Activated B cell treated with CpG ODN at 0.5 μM for 24 hours (primary cell): ENCODE data around the gene GSTM4. TPM values are rescaled to one million over a fixed set of nuclear protein-coding genes. Genes with fewer than 3 reads are reported as not detected.
A peak's percentile ranks its signal among the peaks of the same experiment; 100 is the strongest.

Source experiments
- ATAC-seq: fragments of 200-7000 bp; cut with Tn5 transposase; one replicate; pipeline ENCODE4 v1.10.0; 2021; ENCODE audit warnings: low read depth, mild to moderate bottlenecking, moderate library complexity
- CTCF ChIA-PET: fragments of 350-600 bp; sonication (Branson Sonifier 250); formaldehyde crosslinking; loops from one replicate; lab custom pipeline; 2021; ENCODE audit warnings: antibody characterized with exemption; lab: Charles Lee
- POLR2A ChIA-PET: fragments of 350-600 bp; sonication (Branson Sonifier 250); formaldehyde crosslinking; loops from one replicate; lab custom pipeline; 2021; ENCODE audit warnings: antibody characterized with exemption; lab: Charles Lee
- DNase-seq: peaks from one replicate; pipeline ENCODE4 v3.0.0; 2022
- H3K27ac Mint-ChIP-seq: one replicate; pipeline ENCODE4 v1.8.0; 2020; ENCODE audit warnings: mixed read lengths
- H3K27me3 Mint-ChIP-seq: one replicate; pipeline ENCODE4 v1.8.0; 2021; ENCODE audit warnings: mixed read lengths
- H3K36me3 Mint-ChIP-seq: one replicate; pipeline ENCODE4 v1.8.0; 2021; ENCODE audit warnings: low read depth, mixed read lengths
- H3K4me1 Mint-ChIP-seq: one replicate; pipeline ENCODE4 v1.8.0; 2021; ENCODE audit warnings: mixed read lengths
- H3K4me3 Mint-ChIP-seq: one replicate; pipeline ENCODE4 v1.8.0; 2020; ENCODE audit warnings: mild to moderate bottlenecking, mixed read lengths
- H3K9me3 Mint-ChIP-seq: one replicate; pipeline ENCODE4 v1.8.0; 2020; ENCODE audit warnings: mixed read lengths
- intact Hi-C: fragments of 100-400 bp; cut with micrococcal nuclease; formaldehyde crosslinking; loops from one replicate; pipeline ENCODE4 v1.15.1; 2024
- total RNA-seq: library from RNA; stranded (reverse); gene quantifications from 2 replicates; pipeline ENCODE4 v1.2.3, GENCODE V29; 2022
- TF ChIP-seq, protein P1 (sequence below): fragments of 200-600 bp; IDR thresholded peaks from one replicate; pipeline ENCODE4 v1.8.0; 2022; ENCODE audit warnings: antibody characterized with exemption, mild to moderate bottlenecking

Gene GSTM4
- total RNA-seq, 1 donor from 2014 or later: 13.1 TPM

DNA sequence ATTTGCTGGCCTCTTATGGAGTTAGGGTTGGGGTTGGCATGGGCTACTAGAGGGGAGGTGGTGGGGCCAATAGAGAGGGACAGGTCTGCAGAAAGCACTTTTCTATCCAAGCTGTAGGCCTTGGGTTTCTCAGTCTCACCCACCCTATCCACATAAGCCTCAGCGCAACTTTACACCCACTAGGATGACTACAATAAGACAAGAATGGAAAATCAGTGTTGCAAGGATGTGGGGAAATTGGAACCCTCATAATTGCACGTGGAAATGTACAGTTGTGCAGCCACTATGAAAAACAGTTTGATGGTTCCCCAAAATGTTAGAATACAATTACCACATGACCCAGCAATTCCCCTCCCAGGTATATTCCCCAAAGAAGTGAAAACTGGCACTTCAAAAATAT lies 14.0 kb upstream of the GSTM4 start:
- ChIA-PET POLR2A (no interaction called here), CTCF (interaction anchor here (1.0 to 6.6 kb wide), 7 partner anchors 9 to 342 kb away, joined by 3 to 103 read pairs (median 52); partner anchors contain the start of gene AHCYL1)
- Mint-ChIP-seq H3K4me1 (peaks cover 19% of the 10 kb centered on the region), H3K27me3 (no peaks in the 10 kb centered on the region), H3K27ac (no peak overlapping the region), H3K36me3 (no peaks in the 10 kb centered on the region), H3K9me3 (no peaks in the 10 kb centered on the region), H3K4me3 (no peak overlapping the region)
- intact Hi-C loops: loop anchor here (10.0 kb wide), 1 partner anchor 853 kb away; no protein-coding TSS in a partner anchor
- TF ChIP-seq, protein P1, sequence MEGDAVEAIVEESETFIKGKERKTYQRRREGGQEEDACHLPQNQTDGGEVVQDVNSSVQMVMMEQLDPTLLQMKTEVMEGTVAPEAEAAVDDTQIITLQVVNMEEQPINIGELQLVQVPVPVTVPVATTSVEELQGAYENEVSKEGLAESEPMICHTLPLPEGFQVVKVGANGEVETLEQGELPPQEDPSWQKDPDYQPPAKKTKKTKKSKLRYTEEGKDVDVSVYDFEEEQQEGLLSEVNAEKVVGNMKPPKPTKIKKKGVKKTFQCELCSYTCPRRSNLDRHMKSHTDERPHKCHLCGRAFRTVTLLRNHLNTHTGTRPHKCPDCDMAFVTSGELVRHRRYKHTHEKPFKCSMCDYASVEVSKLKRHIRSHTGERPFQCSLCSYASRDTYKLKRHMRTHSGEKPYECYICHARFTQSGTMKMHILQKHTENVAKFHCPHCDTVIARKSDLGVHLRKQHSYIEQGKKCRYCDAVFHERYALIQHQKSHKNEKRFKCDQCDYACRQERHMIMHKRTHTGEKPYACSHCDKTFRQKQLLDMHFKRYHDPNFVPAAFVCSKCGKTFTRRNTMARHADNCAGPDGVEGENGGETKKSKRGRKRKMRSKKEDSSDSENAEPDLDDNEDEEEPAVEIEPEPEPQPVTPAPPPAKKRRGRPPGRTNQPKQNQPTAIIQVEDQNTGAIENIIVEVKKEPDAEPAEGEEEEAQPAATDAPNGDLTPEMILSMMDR: no peak
- ATAC-seq (no peak), DNase-seq (no peak)

DNA sequence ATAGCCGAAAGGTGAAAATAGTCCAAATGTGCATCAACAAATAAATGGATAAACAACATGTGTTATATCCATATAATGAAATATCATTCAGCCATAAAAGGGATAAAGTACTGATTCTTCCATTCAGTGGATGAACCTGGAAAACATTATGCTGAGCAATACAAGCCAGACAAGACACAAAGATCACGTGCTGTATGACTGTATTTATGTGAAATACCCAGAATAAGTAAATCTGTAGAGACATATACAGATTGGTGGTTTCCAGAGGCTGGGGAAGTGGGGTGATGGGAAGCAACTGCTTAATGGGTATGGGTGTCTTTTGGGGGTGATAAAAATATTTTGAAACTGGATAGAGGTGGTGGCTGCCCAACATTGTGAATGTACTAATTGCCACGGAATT lies 13.3 kb upstream of the GSTM4 start:
- intact Hi-C loops: loop anchor here (1.0 to 10.0 kb wide), 6 partner anchors 9 to 852 kb away; partner anchors contain the start of genes AHCYL1 and GSTM1
- Mint-ChIP-seq H3K4me1 (peaks cover 19% of the 10 kb centered on the region), H3K36me3 (no peaks in the 10 kb centered on the region), H3K27me3 (no peaks in the 10 kb centered on the region), H3K4me3 (no peak overlapping the region), H3K27ac (no peak overlapping the region), H3K9me3 (no peaks in the 10 kb centered on the region)
- ATAC-seq (no peak), DNase-seq (no peak)
- POLR2A ChIA-PET: interaction anchor here (0.8 kb wide), 1 partner anchor 12 kb away, joined by 3 read pairs; no protein-coding TSS in a partner anchor
- CTCF ChIA-PET: interaction anchor here (0.6 to 3.6 kb wide), 10 partner anchors 10 to 342 kb away, joined by 3 to 14 read pairs (median 6); partner anchors contain the start of genes AHCYL1 and GSTM1
- TF ChIP-seq, protein P1: no peak

DNA sequence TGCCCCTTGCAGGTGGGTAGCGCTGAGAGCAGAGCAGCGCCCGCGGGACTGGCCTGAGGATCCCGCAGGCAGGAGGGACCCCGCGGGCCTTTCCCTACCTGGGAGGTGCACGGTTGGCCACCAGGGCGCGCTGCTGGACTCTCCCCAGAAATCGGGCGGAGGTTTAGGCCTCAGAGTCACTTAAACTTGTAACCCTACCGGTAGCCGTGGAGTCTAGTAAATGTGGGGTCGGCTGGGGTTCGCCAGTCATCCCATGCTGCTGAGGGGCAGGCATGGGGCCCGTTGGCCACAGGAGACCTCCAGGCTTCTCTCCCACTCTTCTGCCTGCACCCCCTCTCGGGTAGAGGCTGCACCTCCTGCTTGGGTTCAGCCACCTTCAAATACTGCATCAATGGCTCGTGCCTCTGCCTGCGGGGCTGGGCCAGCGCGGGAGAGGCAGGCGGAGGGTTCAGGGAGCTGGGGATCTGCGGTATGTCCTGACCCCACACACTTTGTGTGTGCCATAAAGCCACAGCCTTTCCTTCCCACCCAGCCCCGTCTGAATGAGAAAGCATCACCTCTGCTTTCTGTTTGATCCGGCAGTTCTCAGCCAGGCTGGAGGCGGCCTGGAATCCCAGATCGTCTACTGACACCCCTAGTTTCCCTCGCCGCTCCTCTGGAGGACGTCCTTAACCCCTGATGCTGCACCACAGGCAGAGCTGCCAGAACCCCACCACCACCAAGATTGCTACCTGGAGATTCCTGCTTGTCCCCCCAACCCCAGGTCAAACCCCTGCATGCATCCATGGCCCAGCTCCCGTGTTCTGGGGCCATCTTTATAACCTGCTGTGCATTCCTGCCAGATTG lies 12.3 kb upstream of the GSTM4 start:
- Mint-ChIP-seq H3K4me3 (peak overlapping the region; percentile 24), H3K27me3 (peaks cover 2% of the 10 kb centered on the region), H3K27ac (no peak overlapping the region), H3K4me1 (peaks cover 19% of the 10 kb centered on the region), H3K9me3 (no peaks in the 10 kb centered on the region), H3K36me3 (no peaks in the 10 kb centered on the region)
- intact Hi-C loops: loop anchor here (1.0 to 10.0 kb wide), 6 partner anchors 8 to 851 kb away; partner anchors contain the start of genes AHCYL1 and GSTM1
- ATAC-seq (peak; percentile 90), DNase-seq (peak; percentile 81)
- CTCF ChIA-PET: interaction anchor here (0.6 to 3.6 kb wide), 9 partner anchors 9 to 341 kb away, joined by 3 to 14 read pairs (median 6); partner anchors contain the start of genes AHCYL1 and GSTM1
- TF ChIP-seq, protein P1: peak; percentile 95
- POLR2A ChIA-PET: interaction anchor here (0.7 to 0.8 kb wide), 3 partner anchors 11 to 129 kb away, joined by 3 read pairs; no protein-coding TSS in a partner anchor

DNA sequence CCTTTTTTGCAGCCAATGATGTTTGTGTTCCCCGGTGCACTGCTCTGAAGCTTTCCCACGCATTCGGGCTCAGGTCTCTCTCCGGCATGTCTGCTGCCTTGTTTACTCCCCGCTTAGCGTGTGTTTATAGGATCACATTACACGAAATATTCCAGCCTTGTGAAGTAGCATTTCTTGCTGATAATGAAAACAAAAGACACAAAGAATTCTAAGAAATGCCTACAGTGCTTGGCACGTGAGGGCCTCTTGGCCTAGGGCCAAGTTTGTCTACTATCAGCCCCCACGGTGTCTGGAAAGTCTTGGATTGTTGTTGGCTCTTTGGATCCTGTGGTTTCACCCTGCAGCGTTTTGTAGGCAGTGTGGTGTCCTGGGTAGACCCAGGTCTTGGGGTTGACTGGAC lies 11.2 kb upstream of the GSTM4 start:
- no peaks in the 10 kb centered on the region for H3K36me3 Mint-ChIP-seq
- ATAC-seq (no peak), DNase-seq (no peak)
- H3K4me3 Mint-ChIP-seq: no peak overlapping the region
- intact Hi-C loops: loop anchor here (10.0 kb wide), 1 partner anchor 850 kb away; no protein-coding TSS in a partner anchor
- no peak overlapping the region for H3K27ac Mint-ChIP-seq
- POLR2A ChIA-PET: interaction anchor here (0.7 kb wide), 1 partner anchor 39 kb away, joined by 3 read pairs; no protein-coding TSS in a partner anchor
- no peaks in the 10 kb centered on the region for H3K9me3 Mint-ChIP-seq
- H3K27me3 Mint-ChIP-seq: peaks cover 2% of the 10 kb centered on the region
- H3K4me1 Mint-ChIP-seq: peaks cover 19% of the 10 kb centered on the region
- CTCF ChIA-PET: interaction anchor here (1.0 to 3.6 kb wide), 5 partner anchors 99 to 340 kb away, joined by 3 to 14 read pairs (median 6); partner anchors contain the start of gene AHCYL1
- TF ChIP-seq, protein P1: no peak
